HG03565 (cell line): ENCODE measurements around the gene TAP1.
A peak's percentile ranks its signal among the peaks of the same experiment; 100 is the strongest.

Experiments used
- ATAC-seq: cut with Tn5 transposase; IDR thresholded peaks from one replicate; pipeline ENCODE4 v1.9.1; 2021; ENCODE audit warnings: mild to moderate bottlenecking, moderate library complexity; ENCODE audit not compliant: unreplicated experiment

TAP1 gene

DNA sequence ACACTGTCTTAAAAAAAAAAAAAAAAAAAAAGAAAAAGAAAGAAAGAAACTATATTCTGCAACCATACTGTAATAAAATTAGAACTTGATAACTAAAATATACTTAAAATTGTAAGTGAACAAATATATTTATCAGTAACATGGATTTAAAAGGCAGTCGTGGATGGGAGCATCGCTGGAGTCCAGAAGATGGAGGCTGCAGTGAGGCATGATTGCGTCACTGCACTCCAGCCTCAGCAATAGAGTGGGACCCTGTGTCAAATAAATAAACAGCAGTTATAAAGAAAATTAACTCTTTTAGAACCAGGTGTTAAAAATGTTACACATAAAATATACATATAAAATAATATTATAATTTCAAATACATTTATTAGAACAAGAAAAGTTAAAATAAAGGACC lies 9.2 kb upstream of the TAP1 start:
- no peak for ATAC-seq

GRCh38 chr6:32860674-32861073 lies 7.2 kb upstream of the TAP1 start:
- no peak for ATAC-seq

DNA sequence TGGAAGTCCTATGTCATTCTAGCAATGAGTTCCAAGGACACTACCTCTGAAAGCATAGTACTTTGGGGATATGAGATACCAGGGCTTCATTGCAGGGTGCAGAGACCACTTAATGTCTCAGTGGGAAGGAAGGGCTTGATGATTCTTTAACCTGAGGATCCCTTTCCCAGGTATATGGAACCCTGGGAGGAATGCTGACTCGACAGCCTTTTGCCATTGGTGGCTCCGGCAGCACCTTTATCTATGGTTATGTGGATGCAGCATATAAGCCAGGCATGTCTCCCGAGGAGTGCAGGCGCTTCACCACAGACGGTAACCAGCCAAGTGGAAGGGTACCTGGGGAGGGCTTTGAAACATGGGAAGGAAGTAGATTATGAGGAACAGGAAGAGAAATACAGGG lies 4.7 kb upstream of the TAP1 start:
- no peak for ATAC-seq

- no peak for ATAC-seq
These were observed 3.8 kb upstream of the TAP1 start for GRCh38 chr6:32857156-32857891.

DNA sequence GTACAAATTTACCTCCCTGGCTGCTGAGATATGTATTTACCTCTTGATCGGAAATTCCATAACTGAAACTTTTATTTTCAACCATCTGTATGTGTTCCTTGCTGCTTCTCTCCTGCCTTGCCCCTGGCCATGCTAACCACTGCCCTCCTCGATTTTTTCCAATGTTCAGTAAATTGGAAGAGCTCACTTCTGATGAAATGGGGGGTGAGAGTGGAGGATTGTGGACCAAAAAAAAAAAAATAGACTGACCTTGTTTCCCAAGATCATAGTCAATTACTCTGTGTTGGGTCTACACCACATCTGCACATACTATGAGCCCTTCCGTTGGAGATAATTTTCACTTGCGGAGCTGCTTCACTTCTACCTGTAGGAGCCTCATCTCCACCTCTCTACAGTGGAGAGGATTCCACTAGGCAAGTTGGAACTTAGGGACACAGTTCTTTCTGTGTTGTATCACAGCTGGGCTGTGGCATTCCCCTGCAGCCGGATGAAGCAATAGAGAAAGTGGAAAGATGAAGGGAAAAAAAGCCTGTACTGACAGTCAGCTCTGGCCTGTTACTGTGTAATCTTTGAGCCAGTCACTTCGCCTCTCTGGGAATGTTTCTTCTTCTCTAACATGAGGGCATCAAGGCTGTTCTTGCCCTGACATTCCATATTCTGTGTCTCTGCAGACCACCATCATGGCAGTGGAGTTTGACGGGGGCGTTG lies 2.1 kb upstream of the TAP1 start:
- no peak for ATAC-seq

- no peak for ATAC-seq
These were observed 1.1 kb upstream of the TAP1 start for GRCh38 chr6:32854376-32855178.

DNA sequence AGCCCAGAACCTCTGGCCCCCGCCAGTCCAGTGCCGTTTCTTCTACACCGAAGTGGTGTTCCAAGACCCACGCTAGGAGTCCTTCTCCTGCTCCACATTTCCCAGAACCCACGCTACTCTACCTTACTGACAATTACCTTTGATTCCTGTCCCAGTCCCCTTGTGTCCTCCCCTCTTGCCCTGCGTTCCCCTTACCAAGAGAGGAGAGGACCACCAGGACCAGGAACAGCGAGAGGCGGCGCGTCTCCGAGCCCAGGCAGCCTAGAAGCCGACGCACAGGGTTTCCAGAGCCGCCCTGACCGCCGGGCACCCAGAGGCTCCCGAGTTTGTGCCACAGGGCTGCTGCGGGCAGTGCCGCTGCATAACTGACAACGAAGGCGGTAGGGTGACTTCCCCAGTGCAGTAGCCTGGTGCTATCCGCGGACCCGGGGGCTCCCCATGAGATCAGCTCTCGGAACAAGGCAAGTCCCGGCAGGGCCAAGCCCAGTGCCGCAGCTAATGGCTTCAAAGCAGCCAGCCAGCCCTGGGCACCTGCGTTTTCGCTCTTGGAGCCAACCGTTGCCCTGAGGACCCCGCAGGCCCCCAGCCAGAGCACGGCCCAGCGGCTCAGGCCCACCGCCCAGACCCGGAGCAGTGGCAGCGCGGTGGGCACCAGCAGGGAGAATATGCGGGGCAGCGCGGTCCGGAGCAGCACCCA lies 512 bp downstream of the TAP1 start:
- peak; percentile 17 for ATAC-seq

- no peak for ATAC-seq
These were observed 1.3 kb downstream of the TAP1 start for GRCh38 chr6:32852018-32852843.

DNA sequence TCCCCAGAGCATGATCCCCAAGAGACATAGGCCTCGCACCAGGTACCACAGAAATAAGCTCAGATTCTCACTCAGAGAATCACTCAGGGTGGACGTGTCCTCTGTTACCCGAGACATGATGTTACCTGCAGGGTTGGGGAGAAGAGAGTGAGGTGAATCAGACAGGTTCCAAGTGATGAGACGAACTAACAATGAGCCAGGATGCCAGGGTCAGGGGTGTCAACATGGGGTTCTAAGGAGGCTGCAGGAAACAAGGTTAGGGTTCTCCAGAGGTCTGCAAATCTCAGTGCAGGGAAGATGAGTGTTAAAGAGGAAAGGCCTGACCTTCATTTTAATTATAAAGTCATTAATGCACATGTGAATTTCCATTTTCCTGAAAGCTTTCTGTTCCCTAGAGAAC lies 2.5 kb downstream of the TAP1 start:
- ATAC-seq = no peak

GRCh38 chr6:32849126-32849525 lies 4.4 kb downstream of the TAP1 start:
- no peak for ATAC-seq

GRCh38 chr6:32847795-32848194 lies 5.7 kb downstream of the TAP1 start:
- ATAC-seq = no peak

GRCh38 chr6:32847004-32847403 lies 6.5 kb downstream of the TAP1 start:
- no peak for ATAC-seq

GRCh38 chr6:32845384-32845884 lies 8.1 kb downstream of the TAP1 start:
- ATAC-seq = no peak

GRCh38 chr6:32844839-32845383 lies 8.6 kb downstream of the TAP1 start:
- ATAC-seq = no peak

- peak; percentile 60 for ATAC-seq
These were observed 9.3 kb downstream of the TAP1 start, which contains the start of gene PSMB8 for GRCh38 chr6:32843979-32844838. PSMB8 (minus strand) TSS chr6:32844047; CDS start chr6:32843996, 51 bp downstream.

DNA sequence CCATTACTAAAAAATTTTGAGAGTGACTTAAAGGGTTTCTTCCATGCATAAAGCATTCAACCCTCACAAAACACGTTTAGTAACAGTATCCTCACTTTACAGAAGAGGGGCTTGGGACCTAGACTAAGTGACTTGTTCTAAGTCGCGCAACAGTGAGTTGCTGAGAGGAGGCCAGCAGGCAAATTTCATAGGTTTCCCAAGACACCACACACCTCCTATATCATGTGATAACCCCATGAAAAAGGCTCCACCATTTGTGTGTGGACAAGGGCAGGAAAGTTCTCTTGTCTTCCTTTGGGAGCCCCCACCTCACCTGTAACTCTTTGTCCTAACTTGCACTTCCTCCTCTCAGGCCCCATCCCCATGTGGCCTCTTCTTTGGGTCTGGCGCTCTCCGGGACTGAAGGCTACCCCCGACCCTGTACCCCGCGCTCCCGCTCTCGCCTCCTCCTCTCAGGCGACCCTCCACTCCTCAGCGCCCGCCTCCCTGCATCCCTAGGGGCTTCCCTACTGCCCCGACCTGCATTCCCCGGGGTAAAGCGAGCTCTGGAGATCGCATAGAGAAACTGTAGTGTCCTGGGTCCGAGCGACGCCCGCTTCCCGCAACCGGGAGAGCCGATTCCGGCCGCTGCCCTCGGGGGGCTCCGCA lies 10.0 kb downstream of the TAP1 start:
- no peak for ATAC-seq

GRCh38 chr6:32842690-32843089 lies 10.8 kb downstream of the TAP1 start:
- ATAC-seq = no peak

- no peak for ATAC-seq
These were observed 11.4 kb downstream of the TAP1 start for GRCh38 chr6:32842021-32842650.
